Psoas muscle (tissue), 8 donors: Measurements from ENCODE around the gene PHC3. TPM values are rescaled to one million over a fixed set of nuclear protein-coding genes. Genes with fewer than 3 reads are reported as not detected.

Source experiments
- ATAC-seq, 4 donors: fragments of 200-7000 bp; cut with Tn5 transposase; one replicate each; pipeline ENCODE4 v1.9.1; 2020; ENCODE audit warnings: moderate library complexity in 3 of 4, mild to moderate bottlenecking in 2 of 4
- DNase-seq, 2 donors: peaks; one replicate each; pipeline ENCODE4 v3.0.0-alpha.2; 2020
- H3K27ac ChIP-seq: fragments of 200-600 bp; one replicate; pipeline ENCODE4 v1.8.0; 2022
- H3K27me3 ChIP-seq, 3 donors: fragments of 200-600 bp in 1 of 3; one replicate each; pipeline versions ENCODE4 v1.6.1 to v1.8.0; 2013 to 2022; ENCODE audit warnings: low read length in 2 of 3, mild to moderate bottlenecking in 2 of 3, moderate library complexity in 1 of 3; ENCODE audit not compliant: insufficient read depth in 3 of 3
- H3K36me3 ChIP-seq, 2 donors: fragments of 200-600 bp in 1 of 2; one replicate each; pipeline versions ENCODE4 v1.6.1 to v1.8.0; 2013 to 2022; ENCODE audit warnings: low read depth in 1 of 2, mild to moderate bottlenecking in 1 of 2, moderate library complexity in 1 of 2; ENCODE audit not compliant: insufficient read depth in 1 of 2
- H3K4me1 ChIP-seq: fragments of 200-600 bp; one replicate; pipeline ENCODE4 v1.8.0; 2022
- H3K4me3 ChIP-seq: fragments of 200-600 bp; one replicate; pipeline ENCODE4 v1.8.0; 2022; ENCODE audit warnings: mild to moderate bottlenecking
- H3K9me3 ChIP-seq: fragments of 200-600 bp; one replicate; pipeline ENCODE4 v1.8.0; 2022
- CTCF ChIP-seq: fragments of 200-600 bp; IDR thresholded peaks from one replicate; pipeline ENCODE4 v1.8.0; 2022; ENCODE audit warnings: antibody characterized with exemption
- WGBS, 3 donors: extraction: QIAGEN DNeasy Blood & Tissue Kit; methylation state at CpG; one replicate each; pipeline versions ENCODE4 v1.1.6 to v1.1.7; 2013; 5-methylcytosine and 5-hydroxymethylcytosine counted together
- intact Hi-C, 2 donors: fragments of 100-400 bp; cut with DNase I; formaldehyde crosslinking; loops; one replicate each; pipeline versions ENCODE4 v1.11.0 to v1.14.2; 2022
- polyA plus RNA-seq, 3 donors: library from polyadenylated mRNA; stranded (reverse); fragments of 200-250 nt; gene quantifications; one replicate each; pipeline ENCODE4 v1.2.3, GENCODE V29; 2013
- total RNA-seq, 4 donors: library from RNA; stranded (reverse); fragmentation: NEBNext Ultra II Directional in 2 of 4; extraction: Animal tissue kit (Norgen Biotek cat#: 25700) in 2 of 4; gene quantifications; one replicate each; pipeline versions ENCODE4 v1.2.1 to v1.2.4, GENCODE V29; 2021 to 2023
- donor health status: healthy with polysubstance abuse.
- donor health status: DM: no; HTN: no; CAD: no; lungs with moderate emphysema.
- donor health status: Bipolar disorder and iron deficiency.
- donor health status: healthy.
- donor health status: DM: yes; HTN: yes; CAD: no.
- donor health status: DM: no; HTN: no; CAD: no.
- donor health status: DM: no; HTN: no; CAD: no.
- donor health status: DM: yes; HTN: yes; CAD: no.

PHC3 gene
- total and polyA plus RNA-seq, 7 donors = 4.0 to 41.7 (median 35.2) TPM

- Histone ChIP-seq H3K4me1 (peaks cover 10% of the 10 kb centered on the region), H3K27me3 (no peaks in the 10 kb centered on the region), H3K36me3 (no peaks in the 10 kb centered on the region), H3K27ac (no peak overlapping the region), H3K4me3 (no peak overlapping the region), H3K9me3 (no peaks in the 10 kb centered on the region)
- no peak for TF ChIP-seq CTCF
- DNase-seq (no peak), ATAC-seq (no peak)
- WGBS, 3 donors = 93 to 95% (median 94%) methylated on average over 1 of the region's 1 CpG
- intact Hi-C loops = no loop called here
These were observed 43.6 kb upstream of the PHC3 start for GRCh38 chr3:170225166-170225565.

- no peak for DNase-seq
- no peaks in the 10 kb centered on the region for H3K27me3 ChIP-seq
- intact Hi-C loops = loop anchor here (2.0 to 5.0 kb wide), 3 partner anchors 40 to 134 kb away; partner anchors contain the start of genes SKIL (in 2 of the 2) and PHC3 (in 1 of the 2)
- WGBS, 3 donors = 1 to 3% (median 1%) methylated on average over 29 to 42 of the region's 42 CpGs
- no peaks in the 10 kb centered on the region for H3K36me3 ChIP-seq
- H3K9me3 ChIP-seq = no peaks in the 10 kb centered on the region
- no peak for TF ChIP-seq CTCF
- peak; percentile 46 to 58 (median 54) for ATAC-seq
- H3K4me3 ChIP-seq = peak overlapping the region; percentile 86
- peak overlapping the region; percentile 87 for H3K27ac ChIP-seq
- H3K4me1 ChIP-seq = peaks cover 5% of the 10 kb centered on the region
These were observed 41.4 kb upstream of the PHC3 start for GRCh38 chr3:170222647-170223541.

DNA sequence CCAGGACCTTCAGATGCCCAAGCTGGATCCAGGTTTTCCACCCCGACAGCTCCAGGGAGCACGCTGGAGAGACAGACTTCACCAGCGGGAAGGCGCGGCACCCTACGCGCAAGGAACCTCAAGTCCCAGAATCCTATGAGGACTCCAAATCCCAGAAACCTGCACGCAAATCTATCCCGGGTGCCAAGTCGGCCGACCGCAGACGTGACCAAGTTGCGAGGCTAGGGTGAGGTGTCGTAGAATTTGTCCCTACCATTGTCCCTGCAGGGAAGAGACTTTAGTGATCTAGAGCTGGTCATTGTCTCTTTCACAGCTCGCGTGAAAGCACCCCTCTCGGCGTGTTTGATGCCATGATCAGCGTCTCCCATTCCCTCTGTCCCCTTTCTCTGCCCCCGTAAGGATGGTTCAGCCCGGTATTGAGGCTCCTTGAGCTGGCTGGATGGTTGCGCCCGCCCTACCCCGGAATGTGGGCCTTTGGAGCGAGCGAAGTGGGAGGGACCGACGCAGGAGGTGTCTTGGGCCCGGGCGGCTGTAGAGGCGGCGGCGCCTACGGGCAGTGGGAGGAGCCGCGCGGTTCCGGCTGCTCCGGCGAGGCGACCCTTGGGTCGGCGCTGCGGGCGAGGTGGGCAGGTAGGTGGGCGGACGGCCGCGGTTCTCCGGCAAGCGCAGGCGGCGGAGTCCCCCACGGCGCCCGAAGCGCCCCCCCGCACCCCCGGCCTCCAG is 40.6 kb upstream of the PHC3 start, which contains the start of gene PRKCI:
TSS of gene PRKCI (plus strand) at position 501 of the 723 bp plus-strand sequence. CDS start 246 bp downstream, outside the sequence.
- H3K36me3 ChIP-seq = no peaks in the 10 kb centered on the region
- intact Hi-C loops = loop anchor here (2.0 to 5.0 kb wide), 3 partner anchors 39 to 135 kb away; partner anchors contain the start of genes SKIL (in 2 of the 2) and PHC3 (in 1 of the 2)
- H3K4me1 ChIP-seq = peaks cover 4% of the 10 kb centered on the region
- WGBS, 3 donors = 0 to 1% (median 0%) methylated on average over 44 to 60 of the region's 60 CpGs
- peak within 1 kb of the TSS; percentile 87 for H3K27ac ChIP-seq
- DNase-seq (peak; percentile 96 to 98), ATAC-seq (peak; percentile 99 to 100 (median 99))
- TF ChIP-seq CTCF = no peak
- H3K9me3 ChIP-seq = no peaks in the 10 kb centered on the region
- peak within 1 kb of the TSS; percentile 86 for H3K4me3 ChIP-seq
- no peaks in the 10 kb centered on the region for H3K27me3 ChIP-seq

DNA sequence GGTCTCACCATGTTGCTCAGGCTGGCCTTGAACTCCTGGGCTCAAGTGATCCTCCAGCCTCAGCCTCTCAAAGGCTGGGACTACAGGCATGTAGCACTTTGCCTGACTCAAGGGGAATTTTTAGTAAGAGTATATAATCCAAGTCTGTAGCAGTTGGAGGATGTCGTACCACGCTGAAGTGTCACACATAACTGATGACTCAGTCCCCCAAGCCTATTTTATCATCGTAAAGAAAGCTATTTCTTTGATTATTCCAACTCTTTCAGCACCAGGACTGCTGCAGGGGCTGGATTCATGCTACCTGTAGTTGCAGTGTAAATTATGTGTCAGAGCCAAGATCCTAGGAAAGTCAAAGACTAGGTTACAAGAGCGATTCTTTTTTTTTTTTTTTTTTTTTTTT is 39.3 kb upstream of the PHC3 start:
- no peaks in the 10 kb centered on the region for H3K27me3 ChIP-seq
- H3K4me3 ChIP-seq = no peak overlapping the region
- WGBS, 3 donors = 91 to 98% (median 93%) methylated on average over 4 of the region's 4 CpGs
- TF ChIP-seq CTCF = no peak
- H3K27ac ChIP-seq = no peak overlapping the region
- H3K36me3 ChIP-seq = no peaks in the 10 kb centered on the region
- ATAC-seq (no peak), DNase-seq (no peak)
- intact Hi-C loops = loop anchor here (5.0 kb wide), 2 partner anchors 39 to 136 kb away; partner anchors contain the start of genes SKIL (in 2 of the 2) and PHC3 (in 1 of the 2)
- no peaks in the 10 kb centered on the region for H3K9me3 ChIP-seq
- peaks cover 4% of the 10 kb centered on the region for H3K4me1 ChIP-seq
